HG03045 (cell line): ENCODE measurements around the gene ABR.
"Not testable (repeated sequence)": the region's sequence is repeated elsewhere in the genome, so short reads cannot be mapped to it uniquely, and the experiment has no call there.

ENCODE experiments used
- ATAC-seq: cut with Tn5 transposase; IDR thresholded peaks from one replicate; pipeline ENCODE4 v1.9.1; 2021; ENCODE audit warnings: mild to moderate bottlenecking, moderate library complexity; ENCODE audit not compliant: unreplicated experiment

The ABR gene

GRCh38 chr17:1050996-1051925 is 128.5 kb downstream of the ABR start:
- ATAC-seq = no peak

- no peak for ATAC-seq
Measured at GRCh38 chr17:1050246-1050995, 129.4 kb downstream of the ABR start.

GRCh38 chr17:1049446-1050225 is 130.1 kb downstream of the ABR start:
- ATAC-seq = no peak

GRCh38 chr17:1048516-1049115 is 131.2 kb downstream of the ABR start:
- not testable (repeated sequence) for ATAC-seq

GRCh38 chr17:1047879-1048470 is 131.8 kb downstream of the ABR start:
- ATAC-seq = no peak

GRCh38 chr17:1047177-1047878 is 132.5 kb downstream of the ABR start:
- ATAC-seq = no peak

GRCh38 chr17:1045456-1045855 is 134.3 kb downstream of the ABR start:
- no peak for ATAC-seq

- ATAC-seq = not testable (repeated sequence)
Measured at GRCh38 chr17:1044387-1045009, 135.3 kb downstream of the ABR start.

- ATAC-seq = no peak
Measured at GRCh38 chr17:1043601-1044251, 136.1 kb downstream of the ABR start.

- no peak for ATAC-seq
Measured at GRCh38 chr17:1042486-1042885, 137.3 kb downstream of the ABR start.

- ATAC-seq = no peak
Measured at GRCh38 chr17:1041746-1042145, 138.0 kb downstream of the ABR start.

GRCh38 chr17:1040216-1040600 is 139.6 kb downstream of the ABR start:
- no peak for ATAC-seq

- no peak for ATAC-seq
Measured at GRCh38 chr17:1039511-1040215, 140.1 kb downstream of the ABR start.

- ATAC-seq = no peak
Measured at GRCh38 chr17:1039123-1039507, 140.7 kb downstream of the ABR start.

- ATAC-seq = no peak
Measured at GRCh38 chr17:1038459-1039122, 141.2 kb downstream of the ABR start.

- no peak for ATAC-seq
Measured at GRCh38 chr17:1037238-1037879, 142.4 kb downstream of the ABR start.

- no peak for ATAC-seq
Measured at GRCh38 chr17:1036845-1037237, 142.9 kb downstream of the ABR start.
